H1 (cell line): Measurements from ENCODE around the gene TTC29. TPM values are rescaled to one million over a fixed set of nuclear protein-coding genes. Genes with fewer than 3 reads are reported as not detected.

Experiments used
- CTCF ChIA-PET: fragments of 300-600 bp; sonication (Branson Sonifier 250); formaldehyde crosslinking; loops from one replicate; lab custom pipeline; 2021; ENCODE audit not compliant: partially characterized antibody; lab: Charles Lee
- POLR2A ChIA-PET: fragments of 300-600 bp; sonication (Branson Sonifier 250); formaldehyde crosslinking; loops from one replicate; lab custom pipeline; 2021; ENCODE audit warnings: inconsistent platforms; ENCODE audit not compliant: partially characterized antibody; lab: Charles Lee
- DNase-seq, 2 experiments: peaks; one replicate each; pipeline versions ENCODE4 v3.0.0 to v3.0.0-alpha.2; 2010 to 2022; ENCODE audit warnings: low spot score in 2 of 2, low read depth in 1 of 2, mixed read lengths in 1 of 2
- FAIRE-seq: peaks from 2 replicates; lab custom pipeline; 2011; peaks lifted over from hg19 to GRCh38; lab: Jason Lieb, UNC
- H2AFZ ChIP-seq: 2 replicates; pipeline ENCODE4 v1.8.1; 2012; ENCODE audit warnings: low read length, inconsistent platforms
- H2AK5ac ChIP-seq: 2 replicates; pipeline ENCODE4 v1.6.1; 2013; ENCODE audit warnings: low read depth, low read length
- H2BK120ac ChIP-seq: replicated peaks from 2 replicates; pipeline ENCODE3; 2013; ENCODE audit warnings: low read depth, low read length, inconsistent platforms
- H2BK12ac ChIP-seq: 2 replicates; pipeline ENCODE4 v1.6.1; 2013; ENCODE audit warnings: low read depth, low read length
- H2BK15ac ChIP-seq: 2 replicates; pipeline ENCODE4 v1.6.1; 2013; ENCODE audit warnings: low read length
- H2BK20ac ChIP-seq: 2 replicates; pipeline ENCODE4 v1.6.1; 2013; ENCODE audit warnings: low read length
- H2BK5ac ChIP-seq: 2 replicates; pipeline ENCODE4 v1.6.1; 2013; ENCODE audit warnings: low read depth, low read length
- H3K14ac ChIP-seq: 2 replicates; pipeline ENCODE4 v1.6.1; 2013; ENCODE audit warnings: inconsistent platforms; ENCODE audit not compliant: insufficient read length
- H3K18ac ChIP-seq: 2 replicates; pipeline ENCODE4 v1.6.1; 2013; ENCODE audit warnings: low read length; ENCODE audit errors: extremely low read depth
- H3K23ac ChIP-seq: 2 replicates; pipeline ENCODE4 v1.6.1; 2013; ENCODE audit warnings: inconsistent platforms; ENCODE audit not compliant: insufficient read length
- H3K23me2 ChIP-seq: 2 replicates; pipeline ENCODE4 v1.6.1; 2013; ENCODE audit warnings: low read depth, low read length
- H3K27ac ChIP-seq: 2 replicates; pipeline ENCODE4 v1.6.1; 2011; ENCODE audit warnings: low read depth, low read length, inconsistent platforms
- H3K27me3 ChIP-seq, 4 experiments: replicated peaks in 1 of 4; 1 replicate in 1 of 4; 2 replicates in 3 of 4; pipeline versions ENCODE4 v1.6.1 to v1.8.1; 2011 to 2013; ENCODE audit warnings: low read length in 3 of 4, mild to moderate bottlenecking in 3 of 4, inconsistent platforms in 2 of 4, mixed read lengths in 2 of 4, moderate library complexity in 1 of 4; ENCODE audit not compliant: control insufficient read depth in 3 of 4, insufficient read depth in 3 of 4; ENCODE audit errors: extremely low read depth in 1 of 4
- H3K36me3 ChIP-seq, 4 experiments: 2 replicates each; pipeline versions ENCODE4 v1.6.1 to v1.8.1; 2011 to 2013; ENCODE audit warnings: mild to moderate bottlenecking in 4 of 4, low read length in 3 of 4, moderate library complexity in 2 of 4, control low read depth in 1 of 4, inconsistent platforms in 1 of 4; ENCODE audit not compliant: insufficient read depth in 4 of 4, control insufficient read depth in 2 of 4
- H3K4ac ChIP-seq: replicated peaks from 2 replicates; pipeline ENCODE3; 2013; ENCODE audit warnings: low read length, low read depth, mixed read lengths, inconsistent platforms; ENCODE audit not compliant: insufficient read length
- H3K4me1 ChIP-seq, 4 experiments: replicated peaks in 1 of 4; 1 replicate in 1 of 4; 2 replicates in 3 of 4; pipeline versions ENCODE4 v1.6.1 to v1.8.1; 2011 to 2013; ENCODE audit warnings: low read length in 3 of 4, inconsistent platforms in 2 of 4, mixed read lengths in 1 of 4; ENCODE audit not compliant: insufficient read depth in 4 of 4, control insufficient read depth in 3 of 4
- H3K4me2 ChIP-seq, 2 experiments: 2 replicates each; pipeline versions ENCODE4 v1.6.1 to v1.8.1; 2011 to 2013; ENCODE audit warnings: low read depth in 2 of 2, low read length in 2 of 2, control low read depth in 1 of 2, inconsistent platforms in 1 of 2, mild to moderate bottlenecking in 1 of 2; ENCODE audit not compliant: insufficient read depth in 1 of 2
- H3K4me3 ChIP-seq, 4 experiments: fragments of 200-600, 300-600 bp in 1 of 4; sonication (generic), shearing (Covaris generic), sonication (Bioruptor Twin) in 1 of 4; 2 replicates each; pipeline versions ENCODE4 v1.5.1 to v1.8.1; 2011 to 2016; ENCODE audit warnings: low read length in 4 of 4, low read depth in 3 of 4, control low read depth in 2 of 4, inconsistent platforms in 2 of 4, mild to moderate bottlenecking in 2 of 4, mixed read lengths in 1 of 4, moderate library complexity in 1 of 4; ENCODE audit not compliant: insufficient read depth in 2 of 4; ENCODE audit errors: extremely low read depth in 1 of 4
- H3K56ac ChIP-seq: replicated peaks from 2 replicates; pipeline ENCODE3; 2013; ENCODE audit warnings: low read depth, mild to moderate bottlenecking, mixed read lengths, low read length, inconsistent platforms; ENCODE audit not compliant: insufficient read length
- H3K79me1 ChIP-seq: 2 replicates; pipeline ENCODE4 v1.6.1; 2013; ENCODE audit warnings: low read depth, low read length, control low read depth
- H3K79me2 ChIP-seq, 2 experiments: 2 replicates each; pipeline versions ENCODE4 v1.6.1 to v1.8.1; 2012 to 2013; ENCODE audit warnings: low read length in 2 of 2, mild to moderate bottlenecking in 2 of 2, inconsistent platforms in 1 of 2; ENCODE audit not compliant: insufficient read depth in 2 of 2, control insufficient read depth in 1 of 2
- H3K9ac ChIP-seq, 4 experiments: replicated peaks in 1 of 4; 1 replicate in 1 of 4; 2 replicates in 3 of 4; pipeline versions ENCODE4 v1.6.1 to v1.8.1; 2011 to 2013; ENCODE audit warnings: low read depth in 3 of 4, low read length in 3 of 4, control low read depth in 2 of 4, mild to moderate bottlenecking in 2 of 4, moderate library complexity in 2 of 4, inconsistent platforms in 1 of 4; ENCODE audit errors: extremely low read depth in 1 of 4
- H3K9me3 ChIP-seq, 2 experiments: 2 replicates each; pipeline versions ENCODE4 v1.6.1 to v1.8.1; 2012 to 2013; ENCODE audit warnings: mild to moderate bottlenecking in 2 of 2, moderate library complexity in 2 of 2, control low read depth in 1 of 2, inconsistent platforms in 1 of 2, low read depth in 1 of 2, low read length in 1 of 2, mixed read lengths in 1 of 2; ENCODE audit not compliant: insufficient read depth in 2 of 2
- H4K20me1 ChIP-seq, 2 experiments: replicated peaks in 1 of 2; 2 replicates each; pipeline versions ENCODE3 to v1.8.1; 2011 to 2013; ENCODE audit warnings: inconsistent platforms in 2 of 2, low read length in 2 of 2, mild to moderate bottlenecking in 1 of 2; ENCODE audit not compliant: insufficient read depth in 2 of 2, control insufficient read depth in 1 of 2
- H4K5ac ChIP-seq: 2 replicates; pipeline ENCODE4 v1.6.1; 2013; ENCODE audit warnings: low read length, low read depth, mixed read lengths, inconsistent platforms; ENCODE audit not compliant: insufficient read length
- H4K8ac ChIP-seq: 2 replicates; pipeline ENCODE4 v1.8.0; 2013; ENCODE audit warnings: mild to moderate bottlenecking, moderate library complexity, low read length, inconsistent platforms; ENCODE audit not compliant: insufficient read depth; ENCODE audit errors: extremely low read depth
- H4K91ac ChIP-seq: replicated peaks from 2 replicates; pipeline ENCODE3; 2013; ENCODE audit warnings: low read length, mixed read lengths, inconsistent platforms; ENCODE audit not compliant: insufficient read length
- RAD21 ChIP-seq, 2 experiments: IDR thresholded peaks in 1 of 2; conservative IDR thresholded peaks in 1 of 2; 2 replicates each; pipeline ENCODE4 v1.6.1; 2011; ENCODE audit warnings: low read depth in 2 of 2, low read length in 2 of 2, improper control_type of control experiment in 1 of 2, inconsistent platforms in 1 of 2, mild to moderate bottlenecking in 1 of 2, moderate library complexity in 1 of 2
- SP2 ChIP-seq: IDR thresholded peaks from 2 replicates; pipeline ENCODE4 v1.6.1; 2012; ENCODE audit warnings: mild to moderate bottlenecking, low read length, inconsistent platforms
- TEAD4 ChIP-seq: IDR thresholded peaks from 2 replicates; pipeline ENCODE4 v1.6.1; 2012; ENCODE audit warnings: low read depth, low read length, inconsistent platforms, mixed read lengths
- ZNF274 ChIP-seq: IDR thresholded peaks from 2 replicates; pipeline ENCODE4 v1.7.0; 2012; ENCODE audit warnings: low read length, borderline replicate concordance; ENCODE audit errors: extremely low read depth
- WGBS, 2 experiments: shearing (Covaris generic) in 1 of 2; methylation state at CpG; one replicate each; pipeline versions ENCODE4 v1.1.6 to v1.1.7; 2013 to 2015; ENCODE audit warnings: low lambda C conversion rate in 2 of 2, mixed read lengths in 2 of 2, inconsistent platforms in 1 of 2, low coverage in 1 of 2, missing lambda C conversion rate in 1 of 2; ENCODE audit not compliant: insufficient replicate concordance in 2 of 2, insufficient coverage in 1 of 2, insufficient read length in 1 of 2; ENCODE audit errors: extremely low coverage in 1 of 2, missing lambda C conversion rate in 1 of 2; 5-methylcytosine and 5-hydroxymethylcytosine counted together
- polyA plus RNA-seq, 7 experiments: library from polyadenylated mRNA; depleted of rRNA in 3 of 7; stranded (reverse) in 5 of 7; unstranded in 2 of 7; fragments of >200 nt in 5 of 7; fragments of 200-250 nt in 2 of 7; gene quantifications; 1 replicate in 5 of 7; 2 replicates in 1 of 7; 4 replicates in 1 of 7; pipeline versions ENCODE4 v1.2.1 to v1.2.3, GENCODE V29; 2011 to 2013; ENCODE audit warnings: missing spikeins in 2 of 7, mixed read lengths in 2 of 7
- total RNA-seq: library from RNA; stranded (reverse); fragmentation: NEBNext Ultra II Directional; extraction: Animal tissue kit (Norgen Biotek cat#: 25700); gene quantifications from 2 replicates; pipeline ENCODE4 v1.2.1, GENCODE V29; 2021

The TTC29 gene
- total and polyA plus RNA-seq, 2 of the 8 experiments (the other 6 are each of a cell fraction or from before 2014, with no cell fraction given) = 0.28 TPM; not detected in 1

GRCh38 chr4:146975036-146975435 lies 29.4 kb upstream of the TTC29 start:
- Histone ChIP-seq H3K56ac (no peak overlapping the region), H3K79me1 (no peaks in the 10 kb centered on the region), H4K8ac (no peak overlapping the region), H3K14ac (no peak overlapping the region), H4K20me1 (no peaks in the 10 kb centered on the region), H2AFZ (no peak overlapping the region), H2BK12ac (no peak overlapping the region), H3K4me1 (no peaks in the 10 kb centered on the region), H4K5ac (no peak overlapping the region), H3K4me2 (no peak overlapping the region), H3K4me3 (no peak overlapping the region), H2AK5ac (no peak overlapping the region), H2BK20ac (no peak overlapping the region), H3K18ac (no peak overlapping the region), H2BK5ac (no peak overlapping the region), H3K9ac (no peak overlapping the region), H3K27me3 (peaks cover 0 to 1% (median 0%) of the 10 kb centered on the region in 4 experiments; a peak in 1 of 7 replicates), H3K23me2 (no peaks in the 10 kb centered on the region), H4K91ac (no peak overlapping the region), H3K36me3 (no peaks in the 10 kb centered on the region), H3K79me2 (no peaks in the 10 kb centered on the region), H3K23ac (no peak overlapping the region), H3K27ac (no peak overlapping the region), H3K9me3 (no peaks in the 10 kb centered on the region), H2BK15ac (no peak overlapping the region), H3K4ac (no peak overlapping the region), H2BK120ac (no peak overlapping the region)
- 94% methylated on average over 3 of the region's 3 CpGs; no CpG with 5 or more reads in 1 of the 2 experiments for WGBS, 2 experiments
- POLR2A ChIA-PET = no interaction called here
- CTCF ChIA-PET = no interaction called here
- no peak for DNase-seq
- TF ChIP-seq RAD21 (IDR thresholded peaks at IDR 0.05 in 1 of 2, conservative IDR thresholded peaks at IDR 0.05 in 1 of 2; ENCODE audit: low read depth in 2 of 2, low read length in 2 of 2) (no peak), TEAD4 (no peak), ZNF274 (no peak), SP2 (no peak)
- FAIRE-seq = no peak
